IMR-90 (cell line): ENCODE data around the gene MOB3B. TPM values are rescaled to one million over a fixed set of nuclear protein-coding genes. Genes with fewer than 3 reads are reported as not detected.

Experiments used
- ATAC-seq: fragments of 200-7000 bp; cut with Tn5 transposase; 2 replicates; pipeline ENCODE4 v1.9.1; 2020; ENCODE audit warnings: low read depth, mild to moderate bottlenecking, moderate library complexity
- BruUV-seq: library from RNA; stranded (reverse); fragments of 400-500 nt; replicated peaks from 2 replicates; lab custom pipeline; 2021; lab: Mats Ljungman, UMichigan
- CTCF ChIA-PET: fragments of 300-600 bp; formaldehyde crosslinking; extraction: SDS; loops from one replicate; lab custom pipeline; 2021; ENCODE audit warnings: antibody characterized with exemption; lab: Yijun Ruan, JAX
- POLR2A ChIA-PET: fragments of 300-600 bp; sonication (Branson Sonifier 250); formaldehyde crosslinking; loops from one replicate; lab custom pipeline; 2022; ENCODE audit warnings: antibody characterized with exemption; ENCODE audit not compliant: unreplicated experiment; lab: Charles Lee
- DNase-seq: peaks from one replicate; pipeline ENCODE4 v3.0.0; 2013
- H2AFZ ChIP-seq: replicated peaks from 2 replicates; pipeline ENCODE3; 2013; ENCODE audit warnings: low read length, mild to moderate bottlenecking; ENCODE audit not compliant: poor library complexity
- H2AK5ac ChIP-seq: 2 replicates; pipeline ENCODE4 v1.6.1; 2013; ENCODE audit warnings: low read depth, low read length, inconsistent platforms
- H2AK9ac ChIP-seq: replicated peaks from 2 replicates; pipeline ENCODE3; 2013; ENCODE audit warnings: mild to moderate bottlenecking, low read depth, low read length, moderate library complexity; ENCODE audit not compliant: poor library complexity
- H2BK120ac ChIP-seq: 2 replicates; pipeline ENCODE4 v1.6.1; 2013; ENCODE audit warnings: low read depth, low read length, inconsistent platforms
- H2BK15ac ChIP-seq: 3 replicates; pipeline ENCODE4 v1.6.1; 2013; ENCODE audit warnings: low read depth, low read length, inconsistent platforms
- H2BK20ac ChIP-seq: 2 replicates; pipeline ENCODE4 v1.6.1; 2013; ENCODE audit warnings: low read depth, mild to moderate bottlenecking, inconsistent platforms, low read length, moderate library complexity
- H2BK5ac ChIP-seq: 2 replicates; pipeline ENCODE4 v1.6.1; 2013; ENCODE audit warnings: mild to moderate bottlenecking, low read depth, low read length, inconsistent platforms; ENCODE audit not compliant: poor library complexity, severe bottlenecking
- H3K14ac ChIP-seq: replicated peaks from 2 replicates; pipeline ENCODE4 v1.6.1; 2013; ENCODE audit warnings: low read depth, low read length, inconsistent platforms
- H3K18ac ChIP-seq: 2 replicates; pipeline ENCODE4 v1.6.1; 2013; ENCODE audit warnings: low read depth, low read length, control low read depth
- H3K23ac ChIP-seq: 2 replicates; pipeline ENCODE4 v1.6.1; 2013; ENCODE audit warnings: low read depth, low read length, inconsistent platforms
- H3K27ac ChIP-seq: 2 replicates; pipeline ENCODE4 v1.5.1; 2013; ENCODE audit warnings: mild to moderate bottlenecking, control low read depth, low read length; ENCODE audit not compliant: insufficient read depth
- H3K27me3 ChIP-seq: 2 replicates; pipeline ENCODE4 v1.6.1; 2013; ENCODE audit warnings: low read length; ENCODE audit not compliant: control insufficient read depth, insufficient read depth
- H3K36me3 ChIP-seq: 2 replicates; pipeline ENCODE4 v1.6.1; 2013; ENCODE audit warnings: low read length, mixed read lengths; ENCODE audit not compliant: control insufficient read depth, insufficient read depth
- H3K4ac ChIP-seq: 2 replicates; pipeline ENCODE4 v1.6.1; 2013; ENCODE audit warnings: low read depth, low read length, inconsistent platforms
- H3K4me1 ChIP-seq: 2 replicates; pipeline ENCODE4 v1.6.1; 2013; ENCODE audit warnings: low read length, mixed read lengths; ENCODE audit not compliant: control insufficient read depth, insufficient read depth
- H3K4me2 ChIP-seq: 2 replicates; pipeline ENCODE4 v1.6.1; 2013; ENCODE audit warnings: low read depth, mild to moderate bottlenecking, control low read depth, low read length, moderate library complexity
- H3K4me3 ChIP-seq: 2 replicates; pipeline ENCODE4 v1.5.1; 2013; ENCODE audit warnings: low read depth, mild to moderate bottlenecking, control low read depth, low read length, moderate library complexity; ENCODE audit not compliant: insufficient read depth
- H3K56ac ChIP-seq: 2 replicates; pipeline ENCODE4 v1.6.1; 2013; ENCODE audit warnings: low read length, inconsistent platforms; ENCODE audit not compliant: insufficient read depth; ENCODE audit errors: extremely low read depth
- H3K79me1 ChIP-seq, 2 experiments: 2 replicates each; pipeline ENCODE4 v1.6.1; 2013; ENCODE audit warnings: low read length in 2 of 2, inconsistent platforms in 1 of 2, low read depth in 1 of 2
- H3K9ac ChIP-seq: 2 replicates; pipeline ENCODE4 v1.6.1; 2013; ENCODE audit warnings: low read depth, low read length, control low read depth
- H3K9me1 ChIP-seq: 2 replicates; pipeline ENCODE4 v1.6.1; 2013; ENCODE audit warnings: low read length, inconsistent platforms; ENCODE audit not compliant: insufficient read depth
- H3K9me3 ChIP-seq: 2 replicates; pipeline ENCODE4 v1.6.1; 2013; ENCODE audit warnings: low read length; ENCODE audit not compliant: control insufficient read depth, insufficient read depth
- H4K20me1 ChIP-seq: 2 replicates; pipeline ENCODE4 v1.6.1; 2013; ENCODE audit warnings: low read length, inconsistent platforms; ENCODE audit not compliant: insufficient read depth
- H4K5ac ChIP-seq: 2 replicates; pipeline ENCODE4 v1.6.1; 2013; ENCODE audit warnings: mild to moderate bottlenecking, low read depth, low read length, control low read depth
- H4K8ac ChIP-seq, 2 experiments: 2 replicates each; pipeline ENCODE4 v1.6.1; 2013; ENCODE audit warnings: low read depth in 2 of 2, low read length in 2 of 2, control low read depth in 1 of 2, inconsistent platforms in 1 of 2
- H4K91ac ChIP-seq: 2 replicates; pipeline ENCODE4 v1.6.1; 2013; ENCODE audit warnings: low read depth, low read length, inconsistent platforms; ENCODE audit not compliant: insufficient read depth
- CHD1 ChIP-seq: IDR thresholded peaks from 2 replicates; pipeline ENCODE4 v1.6.1; 2012; ENCODE audit warnings: low read depth, low read length, improper control_type of control experiment
- NFE2L2 ChIP-seq: fragments of 150-350 bp; IDR thresholded peaks from 2 replicates; pipeline ENCODE4 v1.6.1; 2016; ENCODE audit warnings: low read depth, mild to moderate bottlenecking, low read length
- RAD21 ChIP-seq: IDR thresholded peaks from 2 replicates; pipeline ENCODE4 v1.6.1; 2012; ENCODE audit warnings: low read length, improper control_type of control experiment
- RFX5 ChIP-seq: IDR thresholded peaks from 2 replicates; pipeline ENCODE4 v1.8.0; 2012; ENCODE audit warnings: low read depth, mild to moderate bottlenecking, low read length, moderate library complexity
- USF2 ChIP-seq: fragments of 150-350 bp; IDR thresholded peaks from 2 replicates; pipeline ENCODE4 v1.6.1; 2017; ENCODE audit warnings: mild to moderate bottlenecking, antibody characterized with exemption, low read length, low read depth
- WGBS, 2 experiments: methylation state at CpG; one replicate each; pipeline versions ENCODE4 v1.1.5 to v1.1.7; 2013; ENCODE audit warnings: missing lambda C conversion rate in 2 of 2; ENCODE audit not compliant: insufficient read length in 1 of 2; ENCODE audit errors: extremely low coverage in 2 of 2; 5-methylcytosine and 5-hydroxymethylcytosine counted together
- dilution Hi-C: fragments of 300-500 bp; cut with HindIII; formaldehyde crosslinking; loops from one replicate; pipeline ENCODE4 v1.14.3; 2018; ENCODE audit warnings: low sequenced_read_pairs; ENCODE audit not compliant: unreplicated experiment
- in situ Hi-C: fragments of 300-500 bp; cut with MboI; formaldehyde crosslinking; loops from 3 replicates; pipeline ENCODE4 v1.14.3; 2019; ENCODE audit warnings: low sequenced_read_pairs, inconsistent platforms, mixed read lengths
- intact Hi-C: fragments of 100-400 bp; cut with micrococcal nuclease; formaldehyde crosslinking; loops from 2 replicates; pipeline ENCODE4 v1.10.0; 2022
- polyA plus RNA-seq, 3 experiments: library from polyadenylated mRNA; depleted of rRNA; stranded (reverse); fragments of >200 nt; gene quantifications; 2 replicates each; pipeline ENCODE4 v1.2.3, GENCODE V29; 2012; ENCODE audit warnings: low replicate concordance in 1 of 3
- total RNA-seq: library from RNA; depleted of rRNA; stranded (reverse); fragments of >200 nt; gene quantifications from 2 replicates; pipeline ENCODE4 v1.2.3, GENCODE V29; 2012

MOB3B gene
- total and polyA plus RNA-seq, 2 of the 4 experiments (the other 2 are of a cell fraction): under 0.01 to 0.02 TPM

- Histone ChIP-seq H3K36me3 (no peaks in the 10 kb centered on the region), H2BK120ac (no peak overlapping the region), H2AFZ (no peak overlapping the region), H2BK20ac (no peak overlapping the region), H4K5ac (no peak overlapping the region), H3K27ac (no peak overlapping the region), H3K56ac (no peak overlapping the region), H3K9ac (no peak overlapping the region), H4K91ac (no peak overlapping the region), H3K4me2 (no peak overlapping the region), H3K4me3 (no peak overlapping the region), H4K8ac (no peak overlapping the region), H3K18ac (no peak overlapping the region), H3K4me1 (no peaks in the 10 kb centered on the region), H2BK5ac (no peak overlapping the region), H2BK15ac (no peak overlapping the region), H2AK5ac (no peak overlapping the region), H2AK9ac (no peak overlapping the region), H3K14ac (no peak overlapping the region), H3K27me3 (no peaks in the 10 kb centered on the region), H3K9me1 (no peaks in the 10 kb centered on the region), H3K79me1 (no peaks in the 10 kb centered on the region), H3K9me3 (no peaks in the 10 kb centered on the region), H3K4ac (no peak overlapping the region), H3K23ac (no peak overlapping the region), H4K20me1 (no peaks in the 10 kb centered on the region)
- dilution Hi-C loops: no loop called here
- ChIA-PET CTCF (no interaction called here), POLR2A (no interaction called here)
- BruUV-seq: no TSS peak
- intact Hi-C loops: no loop called here
- ATAC-seq (no peak), DNase-seq (no peak)
- TF ChIP-seq CHD1: no peak
- no peak for TF ChIP-seq RAD21
- no peak for TF ChIP-seq RFX5
- TF ChIP-seq USF2: no peak
- no peak for TF ChIP-seq NFE2L2
- WGBS, 2 experiments: 67% methylated on average over 1 of the region's 6 CpGs; no CpG with 5 or more reads in 1 of the 2 experiments
- in situ Hi-C loops: no loop called here
Observed at GRCh38 chr9:27445688-27446087, 83.9 kb downstream of the MOB3B start.
